CD1c-positive myeloid dendritic cell (primary cell): Measurements from ENCODE around the gene PPP1CA.
"Not testable (repeated sequence)": the region's sequence is repeated elsewhere in the genome, so short reads cannot be mapped to it uniquely, and the experiment has no call there.

Source experiments
- DNase-seq: peaks from one replicate; pipeline ENCODE4 v3.0.0-alpha.2; 2016; ENCODE audit errors: extremely low spot score

The PPP1CA gene

DNA sequence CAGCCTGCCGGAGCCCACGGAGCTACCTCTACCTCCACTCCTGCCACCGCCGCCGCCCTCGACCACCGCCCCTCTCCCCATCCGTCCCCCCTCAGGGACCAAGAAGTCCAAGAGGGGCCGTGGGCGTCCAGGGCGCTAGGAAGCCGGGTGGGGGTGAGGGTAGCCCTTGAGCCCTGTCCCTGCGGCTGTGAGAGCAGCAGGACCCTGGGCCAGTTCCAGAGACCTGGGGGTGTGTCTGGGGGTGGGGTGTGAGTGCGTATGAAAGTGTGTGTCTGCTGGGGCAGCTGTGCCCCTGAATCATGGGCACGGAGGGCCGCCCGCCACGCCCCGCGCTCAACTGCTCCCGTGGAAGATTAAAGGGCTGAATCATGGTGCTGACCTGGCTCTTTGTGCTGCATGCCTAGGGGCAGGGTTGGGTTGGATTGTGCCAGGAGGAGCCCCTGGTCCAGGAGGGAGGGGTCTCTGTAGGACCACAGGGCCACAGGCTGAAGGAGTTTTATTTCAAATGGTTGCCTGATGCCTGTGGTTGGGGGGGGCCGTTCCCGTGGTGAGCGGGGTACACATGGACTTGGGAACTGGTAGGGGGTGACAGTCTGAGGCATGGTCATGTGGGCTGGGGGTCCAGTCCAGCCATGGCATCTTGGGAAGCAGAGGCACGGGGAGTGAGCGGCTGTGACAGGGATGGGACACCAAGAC lies 33.5 kb upstream of the PPP1CA start:
- no peak for DNase-seq

DNA sequence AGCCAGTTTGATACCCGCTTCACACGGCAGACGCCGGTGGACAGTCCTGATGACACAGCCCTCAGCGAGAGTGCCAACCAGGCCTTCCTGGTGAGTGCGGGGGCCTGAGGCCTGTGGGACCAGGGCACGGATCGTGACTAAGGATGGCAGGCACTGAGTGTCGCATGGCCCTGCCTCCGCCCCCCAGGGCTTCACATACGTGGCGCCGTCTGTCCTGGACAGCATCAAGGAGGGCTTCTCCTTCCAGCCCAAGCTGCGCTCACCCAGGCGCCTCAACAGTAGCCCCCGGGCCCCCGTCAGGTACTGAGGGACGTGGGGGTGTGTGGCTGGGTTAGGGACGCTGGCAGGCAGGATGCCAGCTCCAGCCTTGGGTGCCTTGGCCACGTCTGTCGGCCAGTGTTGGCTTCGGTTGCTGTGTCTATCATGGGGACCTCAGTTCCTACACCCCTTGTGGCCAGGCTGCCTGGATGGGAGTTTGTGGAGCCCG lies 32.8 kb upstream of the PPP1CA start:
- DNase-seq = no peak

DNA sequence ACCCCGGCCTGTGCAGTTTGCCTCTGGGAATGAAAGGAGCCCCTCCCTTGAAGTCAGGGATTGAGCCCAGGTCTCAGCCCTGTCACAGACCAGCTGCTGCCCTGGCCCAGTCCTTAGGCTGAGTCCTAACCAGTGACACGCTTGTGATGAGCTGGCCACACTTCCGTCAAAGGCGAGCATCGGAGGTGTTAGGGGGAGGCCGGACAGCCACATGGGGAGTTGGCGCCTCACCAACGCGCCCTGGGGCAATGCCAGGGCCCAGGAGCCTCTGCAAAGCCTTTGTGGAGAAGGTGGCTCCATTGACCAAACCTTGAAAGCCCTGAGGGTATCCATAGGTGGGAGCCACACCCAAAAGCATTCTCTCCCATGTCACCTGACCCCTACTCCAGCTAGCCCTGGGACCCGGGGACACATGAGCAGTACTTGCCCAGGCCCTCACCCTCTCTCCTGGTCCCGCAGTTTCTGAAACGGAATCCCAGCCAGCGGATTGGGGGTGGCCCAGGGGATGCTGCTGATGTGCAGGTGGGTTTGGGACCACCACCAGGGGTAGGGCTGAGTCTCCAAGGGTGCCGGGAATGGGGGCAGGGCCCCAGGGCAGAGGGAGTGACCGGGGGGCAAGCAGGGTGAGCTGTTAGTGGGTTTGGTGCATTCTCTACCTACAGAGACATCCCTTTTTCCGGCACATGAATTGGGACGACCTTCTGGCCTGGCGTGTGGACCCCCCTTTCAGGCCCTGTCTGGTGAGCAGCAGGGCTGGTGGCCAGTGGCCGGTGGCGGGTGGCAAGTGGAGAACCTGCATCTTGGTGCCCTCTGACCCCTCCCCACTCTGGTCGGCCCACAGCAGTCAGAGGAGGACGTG lies 32.1 kb upstream of the PPP1CA start:
- no peak for DNase-seq

GRCh38 chr11:67432655-67433349 lies 31.1 kb upstream of the PPP1CA start:
- no peak for DNase-seq

DNA sequence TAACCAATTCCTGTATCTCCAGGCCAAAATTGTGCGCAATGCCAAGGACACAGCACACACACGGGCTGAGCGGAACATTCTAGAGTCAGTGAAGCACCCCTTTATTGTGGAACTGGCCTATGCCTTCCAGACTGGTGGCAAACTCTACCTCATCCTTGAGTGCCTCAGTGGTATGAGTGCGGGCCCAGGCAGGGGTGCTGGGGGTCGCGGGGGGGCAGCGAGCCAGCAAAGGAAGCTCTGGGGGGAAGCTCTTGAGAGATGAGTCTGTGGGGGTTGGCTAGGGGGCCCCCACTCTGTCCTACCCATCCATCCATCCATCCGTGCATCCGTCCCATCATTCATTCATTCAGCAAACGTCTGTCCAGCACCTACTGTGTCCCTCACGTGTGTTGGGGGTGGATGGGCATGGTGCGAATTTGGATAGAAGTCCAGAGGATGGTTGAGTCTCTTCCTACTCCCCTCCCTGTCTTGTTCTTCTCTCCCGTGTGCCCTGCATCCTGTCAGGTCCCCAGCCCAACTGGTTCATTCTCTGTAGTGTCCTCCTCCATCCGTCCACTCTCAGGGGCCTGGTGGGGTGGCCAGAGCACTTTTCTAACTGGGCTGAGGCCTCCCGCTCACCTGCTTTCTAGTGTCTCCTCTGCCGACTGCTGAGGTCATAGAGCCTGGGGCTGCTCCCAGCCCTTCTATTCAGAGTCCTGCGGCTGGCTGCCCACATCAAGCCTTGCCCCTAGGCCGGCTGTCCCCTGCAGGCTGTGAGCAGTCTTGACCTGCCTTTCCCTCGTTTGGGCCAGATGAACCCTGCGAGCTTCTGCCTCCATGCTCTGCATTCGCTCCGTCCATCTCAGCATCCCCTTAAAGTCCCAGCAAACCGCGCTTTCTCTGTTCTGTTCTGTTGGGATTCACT lies 29.9 kb upstream of the PPP1CA start:
- no peak for DNase-seq

DNA sequence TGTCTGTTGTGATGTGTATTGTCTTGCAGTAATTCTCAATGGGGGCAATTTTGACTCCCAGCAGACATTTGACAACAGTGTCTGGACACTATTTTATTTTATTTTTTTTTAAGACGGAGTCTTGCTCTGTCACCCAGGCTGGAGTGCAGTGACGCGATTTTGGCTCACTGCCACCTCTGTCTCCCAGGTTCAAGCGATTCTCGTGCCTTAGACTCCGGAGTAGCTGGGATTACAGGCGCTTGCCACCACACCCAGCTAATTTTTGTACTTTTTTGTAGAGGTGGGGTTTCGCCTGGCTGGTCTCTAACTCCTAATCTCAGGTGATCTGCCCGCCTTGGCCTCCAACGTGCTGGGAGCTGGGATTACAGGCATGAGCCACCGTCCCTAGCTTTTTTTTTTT lies 28.1 kb upstream of the PPP1CA start:
- no peak for DNase-seq

DNA sequence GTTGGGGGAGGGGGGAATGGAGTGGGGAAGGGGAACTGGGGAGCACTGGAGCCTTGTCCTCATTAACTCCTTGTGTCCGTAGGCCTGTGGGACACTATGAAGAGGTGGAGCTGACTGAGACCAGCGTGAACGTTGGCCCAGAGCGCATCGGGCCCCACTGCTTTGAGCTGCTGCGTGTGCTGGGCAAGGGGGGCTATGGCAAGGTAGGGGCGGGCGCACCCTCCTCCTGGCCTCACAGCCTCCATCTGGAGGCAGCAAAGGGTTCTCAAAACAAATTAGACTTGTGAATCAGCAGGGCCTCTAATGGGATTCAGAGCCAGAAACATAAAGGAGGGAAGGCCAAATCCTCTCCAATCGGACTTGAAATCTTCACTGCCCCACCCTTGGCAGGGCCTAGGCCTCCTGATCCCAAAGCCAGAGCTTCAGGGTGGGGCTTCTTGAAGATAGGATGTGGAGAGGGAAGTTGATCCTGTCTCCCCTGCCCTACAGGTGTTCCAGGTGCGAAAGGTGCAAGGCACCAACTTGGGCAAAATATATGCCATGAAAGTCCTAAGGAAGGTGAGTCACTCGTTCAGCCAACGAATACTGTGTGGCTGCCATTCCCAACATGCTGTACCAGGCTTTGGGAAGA lies 27.5 kb upstream of the PPP1CA start:
- DNase-seq = no peak

GRCh38 chr11:67428052-67429001 lies 26.7 kb upstream of the PPP1CA start, which contains the start of gene RPS6KB2:
TSS of gene RPS6KB2 (plus strand) at chr11:67428494. CDS start at chr11:67428546, 52 bp downstream.
- DNase-seq = peak; percentile 99

DNA sequence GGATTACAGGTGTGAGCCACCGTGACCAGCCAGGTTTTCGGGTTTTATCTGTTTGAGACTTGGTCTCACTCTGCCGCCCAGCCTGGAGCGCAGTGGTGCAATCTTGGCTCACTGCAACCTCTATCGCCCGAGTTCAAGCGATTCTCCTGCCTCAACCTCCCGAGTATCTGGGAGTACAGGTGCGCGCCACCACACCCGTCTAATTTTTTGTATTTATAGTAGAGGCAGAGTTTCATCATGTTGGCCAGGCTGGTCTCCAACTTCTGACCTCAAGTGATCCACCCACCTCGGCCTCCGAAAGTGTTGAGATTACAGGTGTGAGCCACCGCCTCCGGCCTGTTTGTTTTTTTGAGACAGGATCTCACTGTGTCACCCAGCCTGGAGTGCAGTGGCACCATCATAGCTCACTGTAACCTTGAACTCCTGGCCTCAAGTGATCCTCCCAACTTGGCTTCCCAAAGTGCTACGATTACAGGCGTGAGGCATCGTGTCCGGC lies 25.8 kb upstream of the PPP1CA start:
- DNase-seq = not testable (repeated sequence)

DNA sequence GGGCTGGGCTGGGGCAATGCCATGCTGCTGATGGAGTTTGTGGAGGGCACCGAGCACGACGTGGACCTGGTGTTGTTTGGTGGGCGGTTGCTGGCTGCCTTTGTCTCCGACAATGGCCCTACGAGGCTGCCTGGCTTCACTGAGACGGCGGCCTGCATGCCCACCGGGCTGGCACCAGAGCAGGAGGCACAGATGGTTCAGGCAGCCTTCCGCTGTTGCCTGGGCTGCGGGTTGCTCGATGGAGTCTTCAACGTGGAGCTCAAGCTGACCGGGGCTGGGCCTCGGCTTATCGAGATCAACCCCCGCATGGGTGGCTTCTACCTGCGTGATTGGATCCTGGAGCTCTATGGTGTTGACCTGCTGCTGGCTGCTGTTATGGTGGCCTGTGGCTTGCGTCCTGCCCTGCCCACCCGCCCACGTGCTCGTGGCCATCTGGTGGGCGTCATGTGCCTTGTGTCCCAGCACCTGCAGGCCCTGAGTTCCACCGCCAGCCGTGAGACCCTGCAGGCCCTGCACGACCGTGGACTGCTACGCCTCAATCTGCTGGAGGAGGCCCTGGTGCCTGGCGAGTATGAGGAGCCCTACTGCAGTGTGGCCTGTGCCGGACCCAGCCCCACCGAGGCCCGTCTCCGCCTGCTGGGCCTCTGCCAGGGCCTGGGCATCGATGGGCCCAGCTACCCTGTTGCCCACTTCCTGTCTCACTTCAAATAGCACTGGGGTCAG lies 22.4 kb upstream of the PPP1CA start:
- no peak for DNase-seq

DNA sequence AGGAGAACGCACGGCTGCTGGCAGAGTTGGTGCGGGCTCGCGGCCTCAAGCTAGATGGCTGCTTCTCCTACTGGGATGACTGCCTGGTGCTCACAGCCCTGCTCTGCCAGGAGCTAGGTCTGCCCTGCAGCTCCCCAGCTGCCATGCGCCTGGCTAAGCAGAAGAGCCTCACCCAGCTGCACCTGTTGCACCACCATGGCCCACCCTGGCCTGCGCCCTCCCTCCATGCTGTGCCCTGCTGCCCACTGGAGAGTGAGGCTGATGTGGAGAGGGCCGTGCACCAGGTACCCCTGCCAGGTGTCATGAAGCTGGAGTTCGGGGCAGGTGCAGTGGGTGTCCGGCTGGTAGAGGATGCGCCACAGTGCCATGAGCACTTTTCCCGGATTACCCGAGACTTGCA lies 21.8 kb upstream of the PPP1CA start:
- DNase-seq = no peak

- no peak for DNase-seq
Observed at GRCh38 chr11:67422891-67423290, 21.2 kb upstream of the PPP1CA start.

GRCh38 chr11:67421430-67422031 lies 19.9 kb upstream of the PPP1CA start:
- DNase-seq = no peak

DNA sequence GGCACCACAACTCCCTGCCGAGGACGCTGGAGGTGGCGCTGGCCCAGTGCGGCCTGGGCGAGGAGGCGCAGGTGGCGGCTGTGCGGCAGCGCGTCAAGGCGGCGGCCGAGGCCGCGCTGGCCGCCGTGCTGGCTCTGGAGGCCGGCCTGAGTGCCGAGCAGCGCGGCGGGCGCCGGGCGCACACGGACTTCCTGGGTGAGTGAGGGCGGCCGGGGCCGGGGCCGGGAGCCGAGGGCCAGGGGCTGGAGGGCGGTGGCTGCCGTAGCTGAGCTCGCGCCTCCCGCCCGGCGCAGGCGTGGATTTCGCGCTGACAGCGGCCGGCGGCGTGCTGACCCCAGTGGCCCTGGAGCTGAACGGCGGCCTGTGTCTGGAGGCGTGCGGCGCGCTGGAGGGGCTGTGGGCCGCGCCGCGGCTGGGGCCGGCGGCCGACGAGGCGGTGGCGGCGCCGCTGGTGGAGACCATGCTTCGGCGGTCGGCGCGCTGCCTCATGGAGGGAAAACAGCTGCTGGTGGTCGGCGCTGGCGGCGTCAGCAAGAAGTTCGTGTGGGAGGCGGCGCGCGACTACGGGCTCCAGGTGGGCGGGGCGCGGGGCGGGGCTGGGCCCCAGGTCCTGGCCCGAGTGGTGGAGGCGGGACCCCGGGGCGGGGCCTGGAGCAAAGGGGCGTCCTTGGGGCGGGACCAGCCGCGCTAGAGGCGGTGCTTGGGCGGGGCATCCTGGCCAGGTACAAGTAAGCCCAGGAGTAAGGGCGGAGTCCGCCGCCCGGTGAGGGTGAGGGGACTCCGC lies 19.2 kb upstream of the PPP1CA start:
- DNase-seq = peak; percentile 96

- DNase-seq = no peak
Observed at GRCh38 chr11:67420147-67420645, 18.5 kb upstream of the PPP1CA start.

DNA sequence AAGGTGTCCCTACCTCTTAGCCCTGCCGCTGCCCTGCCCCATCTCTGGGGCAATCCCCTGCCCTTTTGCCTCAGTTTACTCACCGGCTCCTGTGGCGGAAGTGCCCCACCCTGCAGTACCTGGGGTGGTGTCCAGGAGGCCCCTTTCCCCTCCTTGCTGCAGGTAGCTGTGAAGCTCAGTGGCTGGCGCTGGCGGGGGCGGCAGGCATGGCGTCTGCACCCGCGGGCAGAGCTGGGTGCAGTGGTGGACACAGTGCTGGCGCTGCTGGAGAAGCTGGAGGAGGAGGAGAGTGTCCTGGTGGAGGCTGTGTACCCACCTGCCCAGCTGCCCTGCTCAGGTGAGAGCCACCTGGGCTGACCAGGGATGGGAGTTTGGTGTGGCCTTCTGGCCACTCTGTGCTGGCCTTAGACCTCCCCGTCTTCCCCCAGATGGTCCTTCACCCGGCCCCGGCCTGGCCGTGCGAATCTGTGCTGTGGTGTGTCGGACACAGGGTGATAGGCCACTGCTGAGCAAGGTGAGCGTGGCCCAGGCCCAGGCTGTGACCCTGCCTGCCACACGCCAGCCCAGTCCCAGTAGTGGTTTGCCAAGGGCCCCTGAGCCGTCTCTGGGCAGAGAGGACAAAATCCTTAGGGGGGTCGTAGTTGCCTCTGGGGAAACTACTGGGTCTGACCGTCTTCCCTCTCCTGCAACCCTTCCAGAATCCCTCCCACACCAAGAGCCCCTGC lies 17.8 kb upstream of the PPP1CA start:
- no peak for DNase-seq
